HT-29 (cell line): ENCODE data around the gene SF1. TPM values are rescaled to one million over a fixed set of nuclear protein-coding genes. Genes with fewer than 3 reads are reported as not detected.

Experiments
- total RNA-seq: library from RNA; depleted of rRNA; stranded (reverse); fragments of >200 nt; shearing (Covaris generic); gene quantifications from 2 replicates; pipeline ENCODE4 v1.2.3, GENCODE V29; 2014; rRNA removed

The SF1 gene
- total RNA-seq, 1 experiment from 2014 or later = 251 TPM

Other genes starting within 250 kb of the SF1 start
- gene SLC22A11, start 222.6 kb downstream of the SF1 start, total RNA-seq = 0.13 TPM in 1 of 2 replicates, not detected in the other
- not detected in 2 replicates for gene SLC22A12, start 187.3 kb downstream of the SF1 start, total RNA-seq
- gene NRXN2, start 55.3 kb downstream of the SF1 start, total RNA-seq = not detected in 2 replicates
- not detected in 2 replicates for gene RASGRP2, start 34.4 kb downstream of the SF1 start, total RNA-seq
- gene PYGM, start 18.6 kb downstream of the SF1 start, total RNA-seq = 0.16 and 0.23 TPM in 2 replicates
- gene MAP4K2, start 24.7 kb upstream of the SF1 start, total RNA-seq = 44.4 and 57.0 TPM in 2 replicates
- gene MEN1, start 32.0 kb upstream of the SF1 start, total RNA-seq = 35.1 and 38.0 TPM in 2 replicates
- 22.7 and 24.7 TPM in 2 replicates for gene CDC42BPG, start 66.1 kb upstream of the SF1 start, total RNA-seq
- gene EHD1, start 100.1 kb upstream of the SF1 start, total RNA-seq = 118 and 123 TPM in 2 replicates
- 47.1 and 50.5 TPM in 2 replicates for gene ATG2A, start 138.7 kb upstream of the SF1 start, total RNA-seq
- 7.9 and 8.9 TPM in 2 replicates for gene PPP2R5B, start 146.1 kb upstream of the SF1 start, total RNA-seq
- gene GPHA2, start 157.4 kb upstream of the SF1 start, total RNA-seq = not detected in 2 replicates
- gene MAJIN, start 193.6 kb upstream of the SF1 start, total RNA-seq = not detected in 2 replicates
- gene BATF2, start 218.4 kb upstream of the SF1 start, total RNA-seq = 1.6 and 2.5 TPM in 2 replicates
- gene ARL2, start 235.6 kb upstream of the SF1 start, total RNA-seq = 103 and 104 TPM in 2 replicates
- gene SNX15, start 248.9 kb upstream of the SF1 start, total RNA-seq = 26.5 and 36.1 TPM in 2 replicates